ENCODE data around the gene GNG4.
"Not testable (repeated sequence)": the region's sequence is repeated elsewhere in the genome, so short reads cannot be mapped to it uniquely, and the experiment has no call there.

GNG4 gene

GRCh38 chr1:235648954-235649367 lies 623 bp downstream of the GNG4 start:
- peak; percentile 54 for DNase-seq

GRCh38 chr1:235648407-235648907 lies 1.1 kb downstream of the GNG4 start:
- peak; percentile 40 for DNase-seq

GRCh38 chr1:235647537-235647936 lies 2.0 kb downstream of the GNG4 start:
- DNase-seq = not testable (repeated sequence)

DNA sequence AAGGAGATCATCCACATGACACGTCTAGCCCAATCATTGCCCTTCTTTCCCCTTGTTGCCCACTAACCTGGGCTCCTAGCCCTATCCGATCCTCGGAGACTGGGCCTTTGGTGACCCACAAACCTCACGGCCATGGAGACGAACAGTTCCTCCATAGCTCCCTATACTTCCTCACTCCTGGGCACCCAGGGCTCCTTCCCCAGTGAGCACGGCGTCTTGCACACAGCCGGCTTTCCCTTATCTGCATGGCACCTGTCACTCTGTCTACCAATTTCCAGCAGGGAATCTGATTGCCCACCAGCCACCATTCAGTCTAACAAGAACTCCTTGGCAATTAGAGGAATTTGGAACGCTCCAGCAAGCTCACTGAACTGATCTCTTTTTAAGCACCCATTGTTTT lies 3.1 kb downstream of the GNG4 start:
- DNase-seq = no peak

DNA sequence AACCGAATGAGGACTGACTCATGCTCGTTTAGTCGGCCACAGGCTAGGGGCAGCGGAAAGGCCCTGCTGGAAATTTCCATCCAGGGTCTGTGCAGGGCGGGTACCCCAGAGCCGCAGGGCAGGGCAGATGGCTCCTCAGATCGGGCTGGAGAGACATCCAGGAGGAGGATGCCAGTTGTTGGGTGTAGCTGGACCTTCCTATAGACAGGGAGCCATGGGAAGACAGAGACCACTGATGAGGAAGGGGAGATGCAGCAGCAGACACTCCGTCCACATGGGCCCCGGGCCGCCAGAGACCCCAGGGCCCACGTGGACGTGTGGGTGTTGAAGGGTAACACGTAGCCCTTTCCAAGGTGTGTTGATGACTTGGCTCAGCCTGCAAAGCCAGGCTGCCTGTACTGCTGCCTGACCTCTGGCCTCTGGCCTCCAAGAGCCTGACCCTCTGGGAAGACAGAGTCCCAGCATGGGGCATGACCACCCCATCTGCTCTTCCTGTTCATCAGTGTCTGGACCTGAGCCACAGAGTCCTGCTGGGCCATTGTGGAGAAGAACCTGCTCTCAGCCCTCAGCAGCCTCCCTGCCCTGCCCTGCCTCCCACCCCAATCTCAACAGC lies 4.8 kb downstream of the GNG4 start:
- DNase-seq = no peak

DNA sequence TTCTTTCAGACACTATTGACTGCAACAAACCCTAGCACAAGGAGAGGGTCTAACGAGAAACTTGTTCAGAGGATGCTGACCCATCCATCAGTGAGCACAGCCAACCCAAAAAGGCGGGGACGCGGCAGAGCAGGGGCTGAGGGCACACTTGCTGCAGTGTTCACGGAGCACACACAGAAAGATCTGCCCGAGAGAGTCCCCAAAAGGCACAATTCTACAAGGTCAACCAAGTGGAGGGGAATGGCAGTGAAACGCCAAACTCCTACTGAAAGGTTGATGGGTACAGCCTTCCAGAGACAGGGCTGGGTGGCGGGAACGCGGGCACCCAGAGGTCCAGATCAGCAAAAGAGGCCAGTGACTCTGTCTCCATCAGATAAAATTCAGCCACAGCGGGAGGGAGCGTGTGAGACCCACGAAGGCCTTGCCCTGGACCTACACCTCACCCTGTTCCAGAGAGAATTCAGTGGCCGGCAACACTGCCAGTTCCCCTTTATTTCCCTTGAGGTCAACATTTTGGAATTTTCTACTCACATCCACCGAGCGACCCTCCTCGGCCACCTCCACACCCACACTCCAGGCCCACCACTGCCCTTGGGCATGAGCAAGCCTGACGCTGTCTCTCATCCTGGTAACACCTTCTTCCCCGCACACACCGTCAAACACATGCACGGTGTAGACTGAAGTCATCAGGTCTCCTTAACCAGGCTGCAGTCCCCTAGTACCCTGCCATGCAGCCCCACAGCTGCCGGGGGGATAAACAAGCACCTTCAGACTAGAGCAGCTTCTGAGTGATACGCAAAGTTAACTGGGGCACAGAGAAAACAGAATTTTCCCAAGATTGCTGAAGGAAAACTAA lies 5.5 kb downstream of the GNG4 start:
- DNase-seq = no peak

DNA sequence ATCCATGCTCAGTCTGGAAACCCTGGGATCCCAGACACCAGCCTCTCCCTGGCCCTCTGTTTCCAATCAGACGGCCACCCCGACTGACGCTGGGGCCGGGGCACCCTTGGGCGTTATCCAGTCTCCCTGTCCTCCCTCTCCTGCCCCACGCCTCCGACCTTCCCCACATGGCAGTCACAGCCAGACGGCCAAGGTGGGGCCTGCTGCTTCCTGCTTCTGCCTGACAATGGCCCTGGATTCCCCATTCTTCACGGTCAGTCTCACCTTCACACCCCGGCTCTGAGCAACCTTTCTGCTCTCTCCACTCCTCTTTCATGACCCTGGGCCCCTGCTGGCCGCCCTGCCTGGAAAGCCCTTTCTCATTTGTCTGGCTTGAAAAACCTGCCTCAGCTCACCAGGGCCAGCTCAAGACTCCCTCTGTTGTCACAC lies 6.6 kb downstream of the GNG4 start:
- DNase-seq = no peak

DNA sequence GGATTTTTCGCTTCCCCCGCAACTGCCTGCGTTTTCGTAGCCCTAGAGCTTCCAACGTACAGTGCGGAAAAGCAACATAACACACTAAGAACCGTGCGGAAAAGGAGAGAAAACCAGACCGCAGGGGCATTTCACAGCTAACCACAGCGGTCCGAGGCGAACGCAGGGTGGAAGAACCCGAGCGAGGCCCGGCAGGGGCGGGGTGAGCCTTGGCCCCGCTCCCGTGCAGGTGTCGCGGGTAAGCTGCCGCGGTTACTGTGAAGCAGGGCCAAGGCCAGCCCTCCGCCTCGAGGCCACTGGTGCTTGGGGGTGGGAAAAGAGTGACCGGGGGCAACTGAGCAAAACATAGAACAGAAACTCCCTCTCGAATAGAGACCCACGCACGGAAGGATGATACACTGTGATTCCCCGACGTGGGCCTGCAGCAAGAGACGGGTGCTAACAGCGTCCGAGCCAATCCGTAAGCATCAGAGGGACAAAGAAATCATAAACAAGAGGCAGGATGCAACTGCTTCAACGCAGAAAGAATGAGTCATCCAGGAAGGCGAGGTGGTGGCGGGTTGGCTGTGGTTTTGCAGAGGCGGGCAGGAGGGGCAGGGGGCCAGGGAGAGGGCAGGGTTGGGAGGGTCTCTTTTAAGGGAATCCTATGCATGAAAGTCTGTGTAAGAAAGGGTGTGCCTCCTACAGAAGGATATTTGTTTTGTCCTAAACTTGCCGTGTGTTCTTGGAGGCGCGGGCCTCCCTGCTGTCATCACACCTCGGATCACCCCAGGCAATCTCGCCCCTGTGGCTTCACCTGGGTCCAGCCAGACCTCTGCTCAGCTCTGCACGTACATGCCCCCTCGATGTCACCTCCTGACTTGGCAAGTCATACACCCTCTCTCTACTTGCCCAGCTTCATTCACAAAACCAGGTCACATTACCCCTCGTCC lies 7.3 kb downstream of the GNG4 start:
- no peak for DNase-seq

DNA sequence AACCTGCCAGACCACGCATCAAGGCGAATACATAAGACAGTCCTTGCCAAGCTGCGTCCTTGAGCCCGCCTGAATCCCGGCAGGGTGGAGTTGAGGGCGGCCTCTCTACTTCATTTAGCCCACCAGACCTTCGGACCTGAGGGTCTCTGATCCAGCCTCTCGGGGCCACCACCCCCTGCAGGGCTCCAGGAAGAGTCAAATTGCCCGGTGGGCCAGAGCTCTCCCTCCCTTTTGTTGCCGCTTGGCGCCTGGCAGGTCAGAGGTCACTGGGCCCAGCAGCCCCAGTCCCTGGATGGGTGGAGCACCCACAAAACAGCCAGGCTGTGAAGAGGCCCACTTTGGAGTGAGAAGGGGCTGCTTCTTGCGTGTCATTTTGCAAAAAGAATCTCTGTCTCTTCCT lies 9.0 kb downstream of the GNG4 start:
- DNase-seq = no peak

- DNase-seq = no peak
Observed at GRCh38 chr1:235639226-235640205, 10.1 kb downstream of the GNG4 start.

DNA sequence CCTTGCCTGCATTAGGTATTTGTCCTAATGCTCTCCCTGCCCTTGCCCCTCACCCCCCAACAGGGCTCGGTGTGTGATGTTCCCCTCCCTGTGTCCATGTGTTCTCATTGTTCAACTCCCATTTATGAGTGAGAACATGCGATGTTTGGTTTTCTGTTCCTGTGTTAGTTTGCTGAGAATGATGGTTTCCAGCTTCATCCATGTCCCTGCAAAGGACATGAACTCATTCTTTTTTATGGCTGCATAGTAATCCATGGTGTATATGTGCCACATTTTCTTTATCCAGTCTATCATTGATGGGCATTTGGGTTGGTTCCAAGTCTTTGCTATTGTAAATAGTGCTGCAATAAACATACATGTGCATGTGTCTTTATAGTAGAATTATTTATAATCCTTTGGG lies 11.0 kb downstream of the GNG4 start:
- DNase-seq = not testable (repeated sequence)

- no peak for DNase-seq
Observed at GRCh38 chr1:235637756-235638534, 11.6 kb downstream of the GNG4 start.

- DNase-seq = no peak
Observed at GRCh38 chr1:235635938-235636662, 13.5 kb downstream of the GNG4 start.

- DNase-seq = peak; percentile 7
Observed at GRCh38 chr1:235632506-235633401, 16.8 kb downstream of the GNG4 start.

- no peak for DNase-seq
Observed at GRCh38 chr1:235631816-235632215, 17.8 kb downstream of the GNG4 start.

DNA sequence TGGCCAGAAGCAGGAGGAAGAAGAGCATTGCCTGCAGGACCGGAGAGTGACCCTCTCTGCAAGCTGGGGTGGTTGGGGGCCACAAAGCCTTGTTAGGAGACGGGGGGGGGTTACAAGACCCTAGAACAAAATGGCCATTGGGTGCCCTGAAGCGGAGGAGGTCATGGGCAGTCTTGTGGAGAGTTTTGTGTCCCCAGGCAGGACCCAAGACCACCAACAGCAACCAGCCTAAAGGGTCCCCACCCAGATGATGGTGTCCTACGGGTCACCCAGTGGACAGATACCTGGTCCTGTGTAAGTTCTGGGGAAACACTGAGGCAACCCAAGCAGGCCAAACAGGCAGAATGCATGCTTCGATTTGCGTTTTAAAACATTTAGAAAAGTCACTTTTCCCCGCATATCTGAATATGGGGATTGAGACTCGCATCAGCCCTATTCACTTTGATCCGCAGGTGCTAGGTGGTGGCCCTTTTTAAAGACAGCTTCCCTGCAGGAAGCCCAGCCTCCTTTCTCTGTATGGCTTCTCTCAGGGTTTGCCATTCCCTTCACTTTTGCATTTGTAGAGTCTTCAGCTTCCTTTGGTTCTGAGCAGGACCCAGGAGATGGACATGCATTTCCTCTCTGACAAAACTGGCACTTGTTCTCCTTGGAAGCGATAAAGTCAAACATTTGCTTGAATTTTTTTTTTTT lies 21.1 kb downstream of the GNG4 start:
- DNase-seq = no peak

- no peak for DNase-seq
Observed at GRCh38 chr1:235625831-235626230, 23.8 kb downstream of the GNG4 start.

DNA sequence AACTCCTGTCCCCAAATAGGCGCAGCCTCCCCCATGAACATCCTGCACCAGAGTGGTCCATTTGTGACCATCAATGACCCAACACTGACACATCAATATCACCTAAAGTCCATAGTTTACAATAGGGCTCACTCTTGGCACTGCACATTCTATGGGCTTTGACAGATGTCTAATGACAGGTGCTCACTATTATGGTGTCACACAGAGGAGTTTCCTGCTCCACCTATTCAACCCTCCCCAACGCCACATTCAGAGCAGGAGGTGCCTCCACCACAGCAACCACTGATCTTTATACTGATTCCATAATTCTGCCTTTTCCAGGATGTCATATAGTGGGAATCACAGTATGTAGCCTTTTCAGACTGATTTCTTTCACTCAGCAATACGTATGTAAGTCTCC lies 24.2 kb downstream of the GNG4 start:
- DNase-seq = no peak

Measured in NCI-H2227 treated with DMSO at 0.1 percent for 48 hours (cell line).